22Rv1 (cell line): ENCODE results near the gene HSPA12A.

Source experiments
- H3K27ac ChIP-seq: fragments of 450-650 bp; 2 replicates; pipeline ENCODE4 v1.5.1; 2017
- ZFX ChIP-seq: fragments of 450-650 bp; IDR thresholded peaks from 2 replicates; pipeline ENCODE4 v1.6.1; 2017; ENCODE audit warnings: antibody characterized with exemption, borderline replicate concordance
- TF ChIP-seq, protein P1 (sequence below): fragments of 450-650 bp; IDR thresholded peaks from 2 replicates; pipeline ENCODE4 v1.5.1; 2017; ENCODE audit warnings: mild to moderate bottlenecking

Gene HSPA12A

DNA sequence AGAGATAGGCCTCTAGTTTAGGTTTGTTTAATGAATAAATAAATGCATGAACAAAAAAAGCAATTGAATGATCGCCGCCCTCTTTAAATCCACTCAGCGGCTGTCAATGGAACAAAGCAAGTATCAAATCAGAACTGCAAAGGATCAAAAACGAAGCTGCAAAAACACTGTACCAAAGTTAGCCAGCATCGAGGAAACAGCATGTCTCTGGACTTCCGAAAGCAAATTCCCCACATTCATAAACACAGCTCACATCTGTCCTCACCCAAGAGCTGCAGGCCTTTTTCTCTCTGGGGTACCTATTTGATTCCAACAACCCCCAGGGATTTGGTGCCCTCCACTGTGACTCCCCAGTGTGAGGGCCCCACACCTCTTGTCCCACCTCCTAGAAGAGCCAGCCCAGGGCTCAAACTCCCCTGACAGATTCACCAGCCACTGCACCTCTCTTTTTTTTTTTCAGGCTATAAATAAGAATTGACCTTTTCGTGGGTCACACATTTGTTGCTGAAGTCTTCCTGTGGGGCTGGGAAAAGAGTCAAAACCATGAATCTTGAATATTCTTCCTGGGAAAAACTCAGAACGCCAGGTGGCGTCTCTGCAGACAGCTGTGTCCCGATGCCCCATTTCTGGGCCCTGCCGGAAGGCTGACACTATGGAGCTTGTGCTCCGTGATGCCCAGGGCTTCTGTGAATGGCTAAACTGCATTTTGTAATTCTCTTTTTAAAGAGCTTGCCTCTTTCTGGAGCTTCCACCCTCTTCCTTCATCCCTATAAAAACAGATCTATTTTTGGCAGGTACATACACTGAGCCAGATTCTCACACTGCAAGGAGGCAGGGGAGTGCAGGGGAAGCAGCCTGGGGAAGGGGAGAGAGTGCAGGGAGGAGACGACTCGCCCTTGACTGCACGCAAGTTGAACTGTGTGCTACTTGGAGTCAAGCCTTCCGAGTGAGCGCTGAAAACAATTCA, 51.7 kb downstream of the HSPA12A start:
- H3K27ac ChIP-seq = no peak overlapping the region
- TF ChIP-seq, protein P1, sequence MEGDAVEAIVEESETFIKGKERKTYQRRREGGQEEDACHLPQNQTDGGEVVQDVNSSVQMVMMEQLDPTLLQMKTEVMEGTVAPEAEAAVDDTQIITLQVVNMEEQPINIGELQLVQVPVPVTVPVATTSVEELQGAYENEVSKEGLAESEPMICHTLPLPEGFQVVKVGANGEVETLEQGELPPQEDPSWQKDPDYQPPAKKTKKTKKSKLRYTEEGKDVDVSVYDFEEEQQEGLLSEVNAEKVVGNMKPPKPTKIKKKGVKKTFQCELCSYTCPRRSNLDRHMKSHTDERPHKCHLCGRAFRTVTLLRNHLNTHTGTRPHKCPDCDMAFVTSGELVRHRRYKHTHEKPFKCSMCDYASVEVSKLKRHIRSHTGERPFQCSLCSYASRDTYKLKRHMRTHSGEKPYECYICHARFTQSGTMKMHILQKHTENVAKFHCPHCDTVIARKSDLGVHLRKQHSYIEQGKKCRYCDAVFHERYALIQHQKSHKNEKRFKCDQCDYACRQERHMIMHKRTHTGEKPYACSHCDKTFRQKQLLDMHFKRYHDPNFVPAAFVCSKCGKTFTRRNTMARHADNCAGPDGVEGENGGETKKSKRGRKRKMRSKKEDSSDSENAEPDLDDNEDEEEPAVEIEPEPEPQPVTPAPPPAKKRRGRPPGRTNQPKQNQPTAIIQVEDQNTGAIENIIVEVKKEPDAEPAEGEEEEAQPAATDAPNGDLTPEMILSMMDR = no peak
- TF ChIP-seq ZFX = no peak

- TF ChIP-seq, protein P1 = no peak
- no peak for TF ChIP-seq ZFX
- H3K27ac ChIP-seq = no peak overlapping the region
Observed at GRCh38 chr10:116689744-116690143, 52.6 kb downstream of the HSPA12A start.

GRCh38 chr10:116688741-116689495, 53.4 kb downstream of the HSPA12A start:
- no peak overlapping the region for H3K27ac ChIP-seq
- TF ChIP-seq ZFX = no peak
- TF ChIP-seq, protein P1 = no peak

GRCh38 chr10:116688241-116688711, 54.1 kb downstream of the HSPA12A start:
- H3K27ac ChIP-seq = no peak overlapping the region

GRCh38 chr10:116687633-116688032, 54.7 kb downstream of the HSPA12A start:
- TF ChIP-seq ZFX = no peak
- TF ChIP-seq, protein P1 = no peak
- no peak overlapping the region for H3K27ac ChIP-seq

More at GRCh38 chr10:116688241-116688711, 54.1 kb downstream of the HSPA12A start:
- no peak for TF ChIP-seq ZFX
- TF ChIP-seq, protein P1 = no peak

GRCh38 chr10:116686632-116687031, 55.7 kb downstream of the HSPA12A start:
- TF ChIP-seq, protein P1 = no peak
- no peak for TF ChIP-seq ZFX
- no peak overlapping the region for H3K27ac ChIP-seq
